Measurements from ENCODE around the gene ANKRD18A.
"Not testable (repeated sequence)": the region's sequence is repeated elsewhere in the genome, so short reads cannot be mapped to it uniquely, and the experiment has no call there.

GRCh38 chr9:38554966-38555365 is 65.4 kb downstream of the ANKRD18A start:
- TF ChIP-seq POLR2A (IDR thresholded peaks at IDR 0.05; ENCODE audit: low read depth, low read length); CTCF (conservative IDR thresholded peaks at IDR 0.05; ENCODE audit: low read depth, low read length): not testable (repeated sequence)

All from IMR-90 (cell line).